ENCODE results near the gene LCLAT1.
"Not testable (repeated sequence)": the region's sequence is repeated elsewhere in the genome, so short reads cannot be mapped to it uniquely, and the experiment has no call there.

LCLAT1 gene

GRCh38 chr2:30464544-30465170 is 17.6 kb downstream of the LCLAT1 start:
- Histone ChIP-seq H3K79me2 (ENCODE audit: insufficient read depth, low read length) (peaks cover 34% of the 10 kb centered on the region), H3K9me2 (ENCODE audit: low read depth, low read length) (no peaks in the 10 kb centered on the region), H3K4me2 (ENCODE audit: low read length) (peak overlapping the region; percentile 33; the same call in 1 of the 2 replicates), H4K20me1 (ENCODE audit: insufficient read depth, low read length) (no peaks in the 10 kb centered on the region), H3K4me1 (ENCODE audit: insufficient read depth, low read length, severe bottlenecking) (peaks cover 20% of the 10 kb centered on the region), H2AFZ (ENCODE audit: low read length) (no peak overlapping the region), H3K27ac (ENCODE audit: low read depth, low read length, poor library complexity, severe bottlenecking) (no peak overlapping the region), H3F3A (ENCODE audit: insufficient read depth, low read length) (no peaks in the 10 kb centered on the region), H3K4me3 (ENCODE audit: low read depth, low read length, poor library complexity, severe bottlenecking) (no peak overlapping the region), H3K27me3 (ENCODE audit: insufficient read depth, low read length) (no peaks in the 10 kb centered on the region), H3K9ac (ENCODE audit: low read length) (no peak overlapping the region; the same call in 1 of the 2 replicates), H3K9me3 (ENCODE audit: low read length) (peaks cover 8% of the 10 kb centered on the region), H3K36me3 (ENCODE audit: insufficient read depth, low read length) (no peaks in the 10 kb centered on the region; the same call in 1 of the 2 replicates)
- TF ChIP-seq EZH2 (IDR thresholded peaks at IDR 0.05; ENCODE audit: borderline replicate concordance, low read length) (no peak), CTCF (IDR thresholded peaks at IDR 0.05; ENCODE audit: low read length) (no peak)

- no peak overlapping the region for H3K27ac ChIP-seq (ENCODE audit: low read depth, low read length, poor library complexity, severe bottlenecking)
These were observed 18.1 kb downstream of the LCLAT1 start for GRCh38 chr2:30465171-30465545.

GRCh38 chr2:30466216-30466615 is 19.2 kb downstream of the LCLAT1 start:
- Histone ChIP-seq H3K9me3 (ENCODE audit: low read length) (peaks cover 8% of the 10 kb centered on the region), H3K4me1 (ENCODE audit: insufficient read depth, low read length, severe bottlenecking) (peaks cover 20% of the 10 kb centered on the region), H2AFZ (ENCODE audit: low read length) (no peak overlapping the region), H3K27ac (ENCODE audit: low read depth, low read length, poor library complexity, severe bottlenecking) (no peak overlapping the region), H4K20me1 (ENCODE audit: insufficient read depth, low read length) (no peaks in the 10 kb centered on the region), H3K36me3 (ENCODE audit: insufficient read depth, low read length) (no peaks in the 10 kb centered on the region; the same call in 1 of the 2 replicates), H3F3A (ENCODE audit: insufficient read depth, low read length) (no peaks in the 10 kb centered on the region), H3K27me3 (ENCODE audit: insufficient read depth, low read length) (no peaks in the 10 kb centered on the region), H3K4me3 (ENCODE audit: low read depth, low read length, poor library complexity, severe bottlenecking) (no peak overlapping the region), H3K4me2 (ENCODE audit: low read length) (no peak overlapping the region), H3K79me2 (ENCODE audit: insufficient read depth, low read length) (peaks cover 29% of the 10 kb centered on the region), H3K9me2 (ENCODE audit: low read depth, low read length) (no peaks in the 10 kb centered on the region), H3K9ac (ENCODE audit: low read length) (no peak overlapping the region)
- TF ChIP-seq EZH2 (IDR thresholded peaks at IDR 0.05; ENCODE audit: borderline replicate concordance, low read length) (no peak), CTCF (IDR thresholded peaks at IDR 0.05; ENCODE audit: low read length) (no peak)

More at GRCh38 chr2:30465171-30465545, 18.1 kb downstream of the LCLAT1 start:
- peak overlapping the region; percentile 33; the same call in 1 of the 2 replicates for H3K4me2 ChIP-seq (ENCODE audit: low read length)
- H3K4me3 ChIP-seq (ENCODE audit: low read depth, low read length, poor library complexity, severe bottlenecking), result peak overlapping the region; percentile 33
- H3K27me3 ChIP-seq (ENCODE audit: insufficient read depth, low read length), result no peaks in the 10 kb centered on the region
- H3K79me2 ChIP-seq (ENCODE audit: insufficient read depth, low read length), result peaks cover 34% of the 10 kb centered on the region
- H4K20me1 ChIP-seq (ENCODE audit: insufficient read depth, low read length), result no peaks in the 10 kb centered on the region
- no peaks in the 10 kb centered on the region for H3F3A ChIP-seq (ENCODE audit: insufficient read depth, low read length)
- H2AFZ ChIP-seq (ENCODE audit: low read length), result no peak overlapping the region
- no peaks in the 10 kb centered on the region for H3K9me2 ChIP-seq (ENCODE audit: low read depth, low read length)
- peaks cover 8% of the 10 kb centered on the region for H3K9me3 ChIP-seq (ENCODE audit: low read length)
- no peaks in the 10 kb centered on the region; the same call in 1 of the 2 replicates for H3K36me3 ChIP-seq (ENCODE audit: insufficient read depth, low read length)
- H3K4me1 ChIP-seq (ENCODE audit: insufficient read depth, low read length, severe bottlenecking), result peaks cover 20% of the 10 kb centered on the region
- no peak for TF ChIP-seq CTCF (IDR thresholded peaks at IDR 0.05; ENCODE audit: low read length)
- no peak for TF ChIP-seq EZH2 (IDR thresholded peaks at IDR 0.05; ENCODE audit: borderline replicate concordance, low read length)
- H3K9ac ChIP-seq (ENCODE audit: low read length), result no peak overlapping the region; the same call in 1 of the 2 replicates

GRCh38 chr2:30467062-30467826 is 20.2 kb downstream of the LCLAT1 start:
- H3K4me2 ChIP-seq (ENCODE audit: low read length); H3K27me3 ChIP-seq (ENCODE audit: insufficient read depth, low read length); H3K9ac ChIP-seq (ENCODE audit: low read length); H4K20me1 ChIP-seq (ENCODE audit: insufficient read depth, low read length); H3K9me3 ChIP-seq (ENCODE audit: low read length); H3K4me3 ChIP-seq (ENCODE audit: low read depth, low read length, poor library complexity, severe bottlenecking); H2AFZ ChIP-seq (ENCODE audit: low read length); H3K9me2 ChIP-seq (ENCODE audit: low read depth, low read length); H3K36me3 ChIP-seq (ENCODE audit: insufficient read depth, low read length); H3K27ac ChIP-seq (ENCODE audit: low read depth, low read length, poor library complexity, severe bottlenecking); H3F3A ChIP-seq (ENCODE audit: insufficient read depth, low read length): not testable (repeated sequence)
- Histone ChIP-seq H3K79me2 (ENCODE audit: insufficient read depth, low read length) (peaks cover 35% of the 10 kb centered on the region), H3K4me1 (ENCODE audit: insufficient read depth, low read length, severe bottlenecking) (peaks cover 26% of the 10 kb centered on the region)

All from OCI-LY1 (cell line).